GM18867 (cell line): ENCODE measurements around the gene ARSG.

Experiments used
- ATAC-seq: cut with Tn5 transposase; IDR thresholded peaks from one replicate; pipeline ENCODE4 v1.9.1; 2021; ENCODE audit warnings: mild to moderate bottlenecking, moderate library complexity; ENCODE audit not compliant: unreplicated experiment

Gene ARSG

DNA sequence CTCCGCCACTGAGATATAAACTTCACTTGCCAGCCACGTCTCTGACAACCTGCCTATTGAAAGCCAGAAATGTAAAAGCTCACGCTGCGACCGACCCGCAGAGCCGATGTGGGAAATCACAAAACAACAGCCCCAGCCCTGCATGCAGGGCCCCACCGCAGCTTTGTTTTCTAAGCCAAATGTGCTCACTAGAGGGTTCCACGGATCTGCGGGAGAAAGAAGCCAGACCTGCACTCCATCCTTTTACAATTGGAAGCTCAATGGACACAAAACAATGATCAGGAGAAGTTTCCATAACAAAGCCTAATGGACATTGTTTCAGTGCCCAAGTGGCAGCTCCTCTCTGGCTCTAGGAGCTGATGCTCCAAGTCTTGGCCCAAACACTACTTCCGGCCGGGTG, 132.9 kb downstream of the ARSG start:
- ATAC-seq, result no peak

DNA sequence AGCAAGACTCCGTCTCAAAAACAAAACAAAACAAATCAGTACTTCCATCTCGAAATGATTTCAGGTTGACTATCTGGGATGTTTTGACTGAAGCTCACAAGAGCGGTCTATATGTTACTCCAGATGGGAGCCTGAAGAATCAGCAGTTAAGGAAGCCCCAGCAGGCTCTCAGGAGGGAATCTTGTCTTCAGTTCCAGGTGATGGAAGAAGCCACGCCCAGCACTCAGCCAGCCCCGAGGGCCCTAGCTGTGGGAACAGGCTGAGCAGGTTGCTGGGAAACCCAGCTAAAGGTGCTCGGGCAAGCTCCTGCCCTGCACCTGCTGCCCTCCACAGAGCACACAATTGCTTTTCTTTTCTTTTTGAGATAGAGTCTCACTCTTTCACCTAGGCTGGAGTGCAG, 133.6 kb downstream of the ARSG start:
- no peak for ATAC-seq

DNA sequence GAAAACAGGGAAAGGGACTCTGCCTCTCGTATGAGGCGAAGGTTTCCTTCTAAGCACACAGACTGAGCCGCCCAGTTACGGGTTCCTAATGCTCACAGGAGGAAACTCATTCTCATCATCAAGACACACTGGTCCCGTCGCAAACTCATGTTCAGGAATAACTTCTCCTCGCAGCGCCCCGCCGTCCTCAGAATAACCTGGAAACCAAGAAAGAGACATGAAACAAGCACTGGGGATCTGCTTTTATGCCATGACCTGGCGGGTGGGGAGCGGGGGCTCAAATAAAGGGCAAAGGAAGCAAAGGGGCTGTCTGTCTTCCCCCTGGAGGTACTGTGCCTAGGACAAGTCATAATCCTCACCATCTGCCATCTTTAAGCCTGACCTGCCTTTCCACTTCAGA, 134.7 kb downstream of the ARSG start:
- no peak for ATAC-seq

DNA sequence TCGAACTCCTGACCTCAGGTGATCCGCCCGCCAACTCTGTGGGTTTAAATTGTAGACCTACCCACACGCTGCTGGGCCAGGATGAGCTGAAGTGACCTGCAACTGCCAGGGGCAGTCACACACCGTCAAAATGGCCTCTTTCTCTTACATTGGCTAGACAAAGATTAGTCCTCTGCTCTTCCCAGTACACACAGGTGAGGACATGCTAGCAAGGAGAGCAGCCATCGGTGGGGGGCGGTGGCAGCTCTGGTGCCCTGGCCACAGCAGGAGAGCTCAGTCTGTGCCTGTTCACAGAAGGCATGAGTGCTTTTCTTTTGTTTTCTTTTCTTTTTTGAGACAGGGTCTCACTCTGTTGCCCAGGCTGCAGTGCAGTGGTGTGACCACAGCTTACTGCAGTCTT, 136.3 kb downstream of the ARSG start:
- ATAC-seq, result no peak

DNA sequence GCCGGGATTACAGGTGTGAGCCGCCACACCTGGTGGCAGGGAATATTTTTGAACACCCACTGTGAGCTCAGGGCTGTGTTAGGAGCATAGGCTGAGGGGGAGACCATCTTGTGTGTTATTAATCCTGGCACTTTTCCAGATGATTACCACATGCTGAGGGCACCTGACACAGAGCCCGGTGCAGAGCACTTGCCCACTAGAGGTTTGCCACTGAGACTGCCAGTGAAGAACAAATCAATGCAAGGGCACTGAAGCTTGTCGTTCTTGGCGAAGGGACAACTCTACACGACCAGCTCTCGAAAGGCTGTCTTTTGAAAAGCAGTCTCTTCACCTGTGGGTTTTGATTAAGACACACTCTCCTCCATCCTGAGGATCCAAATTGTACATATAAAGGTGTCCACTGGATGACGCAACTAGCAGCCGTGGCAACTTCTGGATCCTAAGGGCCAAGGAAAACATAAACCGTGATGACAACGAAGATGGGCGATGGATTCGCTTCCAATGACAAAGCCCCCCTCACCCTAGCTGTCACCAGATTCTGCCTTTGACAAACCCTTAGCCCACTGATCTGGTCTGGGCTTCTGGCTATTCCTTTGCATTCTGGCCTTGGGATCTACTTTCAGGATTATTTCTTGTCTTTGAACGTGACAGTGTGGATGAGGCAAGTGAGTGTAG, 137.3 kb downstream of the ARSG start:
- no peak for ATAC-seq

DNA sequence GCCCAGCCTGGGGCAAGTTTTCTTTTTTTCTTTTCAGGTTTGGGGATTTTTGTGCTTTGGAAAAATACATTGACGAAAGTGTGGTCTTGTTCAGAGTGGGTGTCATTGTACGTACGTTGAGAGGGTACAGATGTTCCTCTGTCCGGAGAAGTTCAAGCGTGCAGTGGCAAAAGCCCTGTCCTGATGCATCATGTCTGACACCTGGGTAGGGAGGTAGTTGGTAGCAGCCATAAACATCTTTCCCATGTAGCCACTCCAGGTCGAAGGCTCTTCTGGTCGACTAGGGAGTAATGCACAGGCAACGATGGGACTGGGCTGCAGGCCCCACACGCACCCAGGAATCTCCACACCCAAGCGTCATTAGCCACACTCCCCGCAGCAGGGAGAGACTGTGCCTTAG, 138.6 kb downstream of the ARSG start:
- ATAC-seq, result no peak

DNA sequence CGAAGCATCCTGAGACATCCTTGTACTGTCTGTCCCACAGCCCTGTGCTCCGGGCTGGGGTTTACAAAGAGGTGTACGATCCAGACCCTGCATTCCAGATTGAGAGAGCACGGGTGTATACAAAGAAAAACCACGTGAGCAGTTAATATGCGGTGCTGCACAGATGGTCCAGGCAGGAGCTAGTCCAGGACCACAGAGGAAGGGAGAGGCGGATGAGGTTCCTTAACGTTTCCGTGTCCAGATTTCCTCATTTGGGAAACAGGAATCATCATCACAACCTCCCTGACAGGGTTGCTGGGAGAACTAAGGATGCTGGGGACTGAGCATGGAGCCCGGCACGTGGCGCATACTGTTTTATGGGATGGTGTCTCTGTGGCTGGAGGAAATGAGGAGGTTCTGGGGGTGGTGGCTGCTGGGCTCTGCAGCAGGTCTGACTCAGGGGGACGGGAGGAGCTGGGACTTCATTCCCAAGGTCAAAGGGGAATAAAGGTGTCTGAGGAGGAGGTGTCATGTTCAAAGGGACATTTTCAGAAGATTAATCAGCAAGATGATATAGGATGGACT, 139.8 kb downstream of the ARSG start:
- ATAC-seq, result no peak

DNA sequence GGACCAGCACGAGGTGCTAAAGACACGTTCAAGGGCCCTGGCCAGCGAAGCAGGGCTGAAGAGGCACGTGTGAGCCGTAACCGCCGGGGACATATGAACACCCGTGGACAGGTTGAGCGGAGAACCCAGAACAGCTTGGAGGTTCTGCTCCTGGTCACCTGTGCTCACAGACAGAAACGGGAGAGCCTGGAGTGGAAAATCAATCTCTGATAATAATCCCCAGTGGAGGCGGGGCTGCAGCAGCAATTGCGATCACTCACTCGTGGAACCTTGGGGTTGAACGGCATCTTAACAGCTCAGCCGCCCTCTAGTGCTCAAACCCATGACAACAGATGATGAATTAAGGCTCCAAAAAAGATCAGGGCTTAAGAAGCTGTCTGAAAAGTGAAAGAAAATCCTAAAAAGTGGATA, 140.4 kb downstream of the ARSG start:
- no peak for ATAC-seq

DNA sequence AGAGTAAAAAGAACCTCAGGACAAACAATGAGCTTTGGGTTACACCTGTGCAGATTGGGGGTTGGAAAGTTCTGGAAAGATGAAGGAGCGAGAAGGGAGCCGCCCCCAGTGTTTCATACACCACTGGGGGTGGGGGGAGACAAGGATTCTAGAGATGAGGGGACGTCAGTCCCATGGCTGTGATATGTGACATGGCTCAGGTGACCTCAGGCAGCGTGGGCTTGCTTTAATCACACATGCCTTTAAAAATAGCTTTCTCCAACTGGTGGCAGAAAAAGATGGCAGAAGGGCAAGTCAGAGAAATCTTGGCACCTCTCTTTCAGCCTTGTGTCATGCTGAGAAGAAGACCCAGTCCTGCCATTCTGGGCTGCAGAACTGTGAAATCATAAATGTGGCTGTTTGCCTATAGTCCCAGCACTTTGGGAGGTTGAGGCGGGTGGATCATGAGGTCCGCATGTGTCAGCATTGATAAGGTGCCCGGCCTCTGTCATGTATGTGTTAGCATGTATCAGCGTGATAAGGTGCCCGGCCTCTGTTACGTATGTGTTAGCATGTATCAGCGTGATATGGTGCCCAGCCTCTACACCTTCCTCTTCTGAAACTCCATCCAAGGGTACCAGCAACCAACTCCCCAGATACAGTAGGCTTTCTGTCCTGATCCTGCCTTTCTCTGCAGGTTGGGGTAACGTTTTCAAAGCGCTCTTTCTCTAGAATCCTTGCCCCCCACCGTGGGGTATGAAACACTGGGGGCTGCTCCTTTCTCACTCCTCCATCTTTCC, 141.0 kb downstream of the ARSG start:
- ATAC-seq, result no peak

DNA sequence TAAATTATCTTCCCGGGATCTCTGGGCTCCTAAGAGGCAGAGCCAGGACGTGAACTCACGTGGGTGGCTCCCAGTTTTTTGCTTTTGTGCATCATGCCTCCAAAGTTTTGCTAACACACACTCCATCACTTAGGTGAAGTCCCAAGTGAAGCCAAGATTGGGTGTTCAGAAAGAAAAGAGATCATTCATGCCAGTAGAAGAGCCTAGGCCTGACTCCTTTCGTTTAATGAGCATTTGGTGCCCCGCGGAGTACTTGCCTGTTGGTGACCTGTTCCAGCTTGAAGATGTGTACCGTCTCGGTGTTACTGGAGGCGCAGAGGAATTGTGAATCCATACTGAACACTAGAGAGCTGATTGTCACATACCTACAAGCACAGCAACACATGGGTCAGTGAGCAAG, 141.9 kb downstream of the ARSG start:
- ATAC-seq, result no peak

DNA sequence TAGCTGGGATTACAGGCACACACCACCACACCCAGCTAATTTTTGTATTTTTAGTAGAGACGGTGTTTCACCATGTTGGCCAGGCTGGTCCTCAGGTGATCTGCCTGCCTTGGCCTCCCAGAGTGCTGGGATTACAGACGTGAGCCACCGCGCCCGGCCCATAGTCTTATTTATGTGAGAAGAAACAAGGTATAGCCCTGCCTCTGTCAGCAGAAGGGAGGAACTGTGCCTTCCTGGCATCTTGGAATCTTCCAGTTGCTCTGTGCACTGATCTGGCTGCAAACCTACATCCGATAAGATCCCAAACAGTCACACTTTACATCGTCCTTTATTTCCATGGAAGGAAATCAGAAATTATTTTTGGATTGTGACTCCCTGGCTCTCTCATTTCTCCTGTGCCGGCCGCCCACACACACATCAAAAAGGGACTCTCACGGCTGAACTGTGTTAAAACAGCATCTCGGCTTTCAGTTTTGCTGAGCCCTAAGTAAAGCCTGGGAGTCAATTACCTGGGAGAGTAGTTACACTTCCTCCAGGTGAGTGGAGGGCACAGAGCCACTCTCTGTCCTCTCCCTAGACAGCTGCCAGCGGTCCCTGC, 142.7 kb downstream of the ARSG start:
- no peak for ATAC-seq

DNA sequence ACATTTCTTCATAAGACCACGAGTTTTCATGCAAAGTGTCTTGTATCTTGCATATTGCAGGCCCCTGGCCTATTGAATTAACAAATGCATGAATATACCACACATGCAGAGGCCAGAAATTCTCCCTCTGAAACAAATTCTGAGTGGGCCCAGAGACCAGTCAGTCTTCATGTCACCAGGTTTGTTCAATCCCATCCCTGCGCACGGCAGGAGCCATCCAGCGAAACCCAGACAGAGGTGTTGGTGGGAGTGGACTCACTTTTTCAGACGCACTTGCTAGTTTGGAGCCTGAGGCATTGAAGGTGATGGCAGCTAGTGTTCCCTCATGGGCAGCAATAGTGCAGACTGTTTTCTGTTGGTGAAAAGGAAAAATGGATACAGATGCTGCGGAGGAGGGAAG, 144.1 kb downstream of the ARSG start:
- no peak for ATAC-seq

DNA sequence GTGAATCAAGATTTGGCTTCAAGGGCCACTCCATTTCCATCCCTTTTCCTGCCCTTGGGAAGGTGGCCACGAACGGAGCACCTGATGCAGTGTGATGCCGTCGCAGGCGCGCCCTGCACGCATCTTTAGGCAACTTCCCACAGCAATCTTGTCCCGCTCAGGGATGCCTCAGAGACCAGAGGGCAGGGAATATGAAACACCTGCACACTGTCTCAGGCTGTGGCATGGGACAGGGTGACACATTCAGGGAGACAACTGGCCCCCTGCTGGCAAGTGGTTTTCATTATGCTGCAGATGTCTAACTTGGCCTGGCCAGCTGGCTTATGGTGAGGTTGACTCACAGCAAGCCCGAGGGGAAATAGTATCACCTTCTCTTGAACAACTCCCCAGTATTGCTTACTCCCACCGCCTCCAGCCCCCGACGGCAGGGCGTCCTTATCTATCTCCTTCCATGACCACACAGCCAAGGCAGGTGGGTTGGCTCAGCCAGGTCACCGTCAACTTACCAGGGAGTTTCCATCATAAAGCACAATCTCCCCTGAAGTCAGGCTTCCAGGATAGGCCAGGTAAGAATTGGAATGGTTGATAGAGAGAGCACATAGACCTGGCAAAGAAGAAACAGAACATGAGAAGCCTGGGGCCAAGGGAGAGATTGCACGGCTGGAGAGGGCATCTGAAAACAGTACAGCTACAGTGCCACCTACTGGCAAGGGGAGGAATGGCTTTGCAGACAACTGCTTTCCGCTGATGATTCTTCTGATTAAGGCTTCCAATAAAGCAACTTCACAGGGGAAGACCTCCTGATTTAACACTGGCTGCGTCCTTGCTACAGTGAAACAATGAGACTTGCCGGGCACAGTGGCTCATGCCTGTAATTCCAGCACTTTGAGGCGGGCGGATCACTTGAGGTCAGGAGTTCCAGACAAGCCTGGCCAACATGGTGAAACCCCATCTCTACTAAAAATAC, 144.9 kb downstream of the ARSG start:
- ATAC-seq, result peak; percentile 47

DNA sequence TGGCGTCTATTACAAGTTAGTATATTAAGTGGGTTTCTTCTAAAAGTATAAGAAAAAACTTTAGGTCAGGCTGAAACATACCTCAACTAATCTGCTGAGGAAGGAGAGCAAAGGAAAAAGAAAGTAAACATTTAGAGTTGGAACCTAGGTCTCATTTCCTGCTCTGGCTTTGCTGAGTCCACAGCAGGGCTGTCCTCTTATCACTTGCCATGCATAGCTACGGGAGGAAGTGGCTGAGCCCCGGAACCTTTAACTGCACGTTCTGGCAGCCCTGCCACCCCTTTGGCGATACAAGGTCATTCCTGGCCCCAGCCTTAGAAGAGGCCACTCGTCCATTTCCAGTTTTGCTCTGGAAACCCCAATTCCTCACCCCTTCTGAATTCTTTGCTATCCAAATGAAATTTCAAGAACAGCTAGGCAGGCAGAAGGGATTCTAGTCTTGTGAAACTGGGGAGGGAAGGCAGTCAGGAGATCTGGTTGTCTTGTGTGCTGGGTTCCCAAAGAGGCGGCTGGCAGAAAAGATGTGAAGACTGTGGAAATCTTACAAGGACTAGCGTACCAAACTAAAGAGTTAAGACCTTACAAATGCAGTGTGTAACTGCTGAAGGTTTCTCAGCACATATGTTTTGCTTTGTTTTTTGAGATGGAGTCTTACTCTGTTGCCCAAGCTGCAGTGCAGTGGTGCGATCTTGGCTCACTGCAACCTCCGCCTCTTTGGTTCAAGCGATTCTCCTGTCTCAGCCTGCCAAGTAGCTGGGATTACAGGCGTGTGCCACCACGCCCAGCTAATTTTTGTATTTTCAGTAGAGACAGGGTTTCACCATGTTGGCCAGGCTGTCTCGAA, 146.9 kb downstream of the ARSG start:
- peak; percentile 72 for ATAC-seq

DNA sequence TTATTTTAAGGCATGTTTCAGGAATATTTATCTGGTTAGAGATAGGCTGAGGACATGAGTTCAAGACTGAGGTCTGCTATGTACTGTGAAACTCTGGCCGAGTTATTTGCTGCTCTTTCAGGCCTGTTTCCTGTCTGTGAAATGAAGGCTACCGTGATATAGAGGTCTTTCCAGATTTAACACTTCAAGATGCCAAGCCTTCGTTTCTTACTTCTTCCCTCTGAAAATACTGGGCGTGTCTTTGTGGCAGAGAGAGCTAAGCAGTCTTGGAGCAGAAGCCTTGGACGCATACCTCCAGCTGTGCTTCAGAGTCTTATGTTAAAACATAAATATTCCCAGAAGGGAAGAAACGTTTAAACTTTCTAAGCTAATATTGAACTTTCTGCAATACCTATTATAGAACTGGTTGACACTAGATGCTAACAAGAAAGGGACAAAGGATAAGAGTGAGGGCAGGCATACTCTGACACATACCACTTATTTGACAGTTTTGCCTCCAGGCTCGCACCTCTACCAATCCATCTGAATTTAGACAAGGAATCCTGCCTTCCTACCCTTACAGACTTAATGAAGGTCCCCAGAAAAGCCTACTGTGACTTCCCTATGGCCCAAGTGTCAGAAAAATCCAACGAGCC, 148.5 kb downstream of the ARSG start:
- no peak for ATAC-seq

DNA sequence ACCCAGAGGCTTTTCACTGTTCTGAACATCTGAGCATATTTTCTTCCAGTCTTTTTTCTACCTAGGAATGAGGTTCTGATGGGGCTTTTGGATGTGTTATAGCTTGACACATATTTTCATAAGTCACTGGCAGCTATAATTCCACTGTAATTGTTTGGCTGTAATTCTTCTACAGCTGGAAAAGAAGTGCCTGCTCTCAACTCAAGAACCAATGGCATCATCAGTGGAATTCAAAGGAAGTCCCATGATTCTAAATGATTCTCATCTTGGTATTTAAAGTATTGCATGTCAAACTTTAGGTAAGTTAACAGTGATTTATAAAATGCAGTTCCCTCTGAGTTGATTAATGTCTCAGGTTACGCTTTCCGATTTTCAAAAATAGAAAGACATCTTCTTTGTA, 149.2 kb downstream of the ARSG start:
- no peak for ATAC-seq

DNA sequence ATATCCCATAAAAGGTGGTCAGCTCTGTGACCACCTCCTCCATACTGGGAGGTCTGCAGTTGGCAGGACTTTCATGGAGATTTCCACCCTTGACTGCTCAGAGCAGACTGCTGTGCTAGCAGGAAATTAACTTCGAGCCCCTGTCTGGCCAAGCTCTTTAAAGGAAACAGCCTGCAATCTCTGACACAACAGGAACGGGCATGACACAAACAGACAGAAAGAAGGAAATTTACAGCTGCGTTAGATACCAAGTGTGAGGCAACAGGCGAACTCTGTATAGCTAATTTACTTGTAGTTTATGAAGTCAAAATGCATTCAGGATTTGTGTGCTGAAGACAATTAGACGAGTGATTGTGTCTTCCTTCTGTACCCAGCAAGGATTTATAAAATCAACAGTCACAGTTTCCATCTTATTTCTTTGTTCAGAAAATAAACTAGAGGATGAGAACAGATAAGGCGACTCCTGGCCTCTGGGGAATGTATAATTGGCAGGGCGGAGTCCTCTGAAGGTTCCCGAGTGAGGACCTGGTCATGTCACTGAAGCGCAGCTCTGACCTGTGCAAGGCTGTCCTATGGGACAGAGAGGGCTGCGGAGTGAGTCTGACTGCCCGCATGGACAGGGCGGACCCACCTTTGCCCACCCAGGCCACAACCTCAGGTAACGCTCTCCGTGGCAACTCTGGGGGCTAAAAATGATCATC, 149.9 kb downstream of the ARSG start:
- ATAC-seq, result no peak

DNA sequence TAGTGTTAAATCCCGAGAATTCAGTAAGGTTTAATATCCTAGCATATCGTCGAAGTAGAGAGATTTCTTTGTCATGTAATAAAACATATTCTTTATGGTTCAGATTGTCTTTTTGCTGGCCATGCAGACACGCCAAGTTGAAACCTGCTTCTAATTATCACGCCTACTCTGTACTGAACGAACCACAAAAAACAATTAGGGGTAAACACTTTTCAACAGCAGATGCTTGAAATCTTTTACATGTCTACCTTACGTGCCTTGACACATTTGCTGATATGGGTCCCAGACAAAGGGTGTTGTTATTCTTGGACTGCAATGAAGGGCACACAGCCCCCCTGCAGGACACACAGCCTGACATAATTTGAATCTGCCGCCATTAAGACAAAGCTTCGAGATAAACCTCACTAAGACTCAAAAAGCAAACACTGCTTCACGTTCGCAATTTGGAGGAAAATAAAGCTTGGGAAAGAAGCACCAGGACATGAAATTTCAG, 152.7 kb downstream of the ARSG start:
- no peak for ATAC-seq

DNA sequence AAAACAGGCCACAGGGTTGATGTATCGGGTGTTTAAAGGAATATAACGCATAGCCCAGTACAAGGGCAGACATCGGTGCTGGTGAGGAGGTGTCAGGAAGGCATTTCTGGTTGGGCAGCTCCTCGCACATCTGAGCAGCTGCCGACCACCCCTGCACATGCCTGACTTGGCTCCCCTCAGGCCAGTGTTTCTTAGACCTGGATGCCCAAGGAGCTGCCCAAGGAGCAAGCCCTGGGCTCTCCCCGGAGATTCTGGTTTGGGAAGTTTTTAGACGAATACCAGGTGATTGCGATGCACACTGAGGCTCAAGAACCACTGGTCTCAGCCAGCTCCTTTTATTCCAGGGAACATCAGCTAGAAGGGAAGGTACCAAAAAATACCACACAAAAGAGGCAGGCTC, 154.4 kb downstream of the ARSG start:
- no peak for ATAC-seq
